Adrenal gland (tissue), 5 donors: Measurements from ENCODE around the gene NDST1.

Source experiments
- CTCF ChIP-seq, 6 experiments: fragments of 450-650 bp in 4 of 6; fragments of 200-600 bp in 2 of 6; sonication (generic) in 1 of 6; IDR thresholded peaks; 1 replicate in 5 of 6; 2 replicates in 1 of 6; pipeline versions ENCODE4 v1.5.1 to v1.8.0; 2016 to 2021; ENCODE audit warnings: antibody characterized with exemption in 6 of 6, mild to moderate bottlenecking in 2 of 6, moderate library complexity in 1 of 6
- POLR2A ChIP-seq, 2 donors: fragments of 450-650 bp; IDR thresholded peaks; one replicate each; pipeline ENCODE4 v1.6.1; 2017; ENCODE audit warnings: antibody characterized with exemption in 2 of 2, mild to moderate bottlenecking in 2 of 2, moderate library complexity in 1 of 2
- donor health status: DM: no; HTN: no; CAD: no.

- TF ChIP-seq CTCF (IDR thresholded peaks at IDR 0.05): no peak
- TF ChIP-seq POLR2A (IDR thresholded peaks at IDR 0.05): no peak
These were observed 32.1 kb downstream of the NDST1 start for GRCh38 chr5:150540042-150540441.
